Measurements from ENCODE around the gene SURF1. TPM values are rescaled to one million over a fixed set of nuclear protein-coding genes. Genes with fewer than 3 reads are reported as not detected.
A peak's percentile ranks its signal among the peaks of the same experiment; 100 is the strongest.

SURF1 gene
- total and polyA plus RNA-seq, 9 of the 15 experiments (the other 6 are each of a cell fraction or from before 2014, with no cell fraction given), result 16.1 to 31.3 (median 20.9) TPM

DNA sequence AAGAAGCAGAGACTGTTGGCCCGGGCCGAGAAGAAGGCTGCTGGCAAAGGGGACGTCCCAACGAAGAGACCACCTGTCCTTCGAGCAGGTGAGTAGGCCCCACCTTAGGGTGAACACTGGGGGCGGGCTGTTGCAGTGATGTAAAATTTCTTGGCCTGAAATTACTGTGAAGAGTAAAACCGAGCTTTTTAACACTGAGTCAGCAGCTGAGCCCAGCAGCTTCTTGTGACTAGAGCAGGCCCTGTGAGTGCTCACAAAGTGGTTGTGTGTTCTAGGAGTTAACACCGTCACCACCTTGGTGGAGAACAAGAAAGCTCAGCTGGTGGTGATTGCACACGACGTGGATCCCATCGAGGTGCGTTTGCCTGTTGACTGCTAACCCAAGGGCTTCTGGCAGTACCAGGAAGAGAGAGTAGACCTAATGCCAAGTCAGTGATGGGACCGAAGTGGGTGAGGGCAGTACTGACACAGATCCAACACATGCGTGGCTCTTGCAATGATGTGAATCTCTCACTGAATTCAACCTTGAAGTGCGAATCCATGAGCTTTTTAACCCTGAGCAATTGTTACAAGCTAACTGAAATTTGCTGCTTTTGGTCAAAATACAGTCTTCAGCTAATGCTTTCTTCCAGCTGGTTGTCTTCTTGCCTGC is 6.2 kb downstream of the SURF1 start:
- Histone ChIP-seq H3K4me2 (ENCODE audit: insufficient read depth, low read length) (peak overlapping the region; percentile 93), H3K27ac (ENCODE audit: extremely low read depth, low read depth, low read length) (peak overlapping the region; percentile 98), H2AFZ (ENCODE audit: low read depth, low read length) (no peak overlapping the region), H3K4me3 (peak overlapping the region; percentile 100; the same call in 1 of the 2 replicates), H3K27me3 (ENCODE audit: control insufficient read depth in 2 of 2, insufficient read depth in 2 of 2, low read length in 2 of 2) (no peaks in the 10 kb centered on the region), H3K79me2 (ENCODE audit: control insufficient read depth, insufficient read depth, low read length) (peaks cover 61% of the 10 kb centered on the region), H3K4me1 (replicated peaks in 1 of 2; ENCODE audit: control insufficient read depth in 2 of 2, insufficient read depth in 2 of 2, low read length in 2 of 2) (peaks cover 19 to 36% of the 10 kb centered on the region in 2 experiments; a peak in 4 of 5 replicates), H3K36me3 (ENCODE audit: control insufficient read depth, insufficient read depth, low read length) (peaks cover 71% of the 10 kb centered on the region), H3K9me1 (ENCODE audit: control insufficient read depth, insufficient read depth, low read length) (peaks cover 3% of the 10 kb centered on the region), H4K20me1 (replicated peaks; ENCODE audit: control insufficient read depth, insufficient read depth, low read length) (peaks cover 32% of the 10 kb centered on the region), H3K9me3 (replicated peaks; ENCODE audit: control insufficient read depth, insufficient read depth, low read depth, low read length) (no peaks in the 10 kb centered on the region), H3K9ac (ENCODE audit: insufficient read depth in 1 of 2, low read depth in 2 of 2, low read length in 2 of 2) (peak overlapping the region; percentile 100)
- FAIRE-seq (no peak), ATAC-seq (no peak), DNase-seq (ENCODE audit: extremely low read depth in 1 of 4, low spot score in 3 of 4) (no peak)
- WGBS (ENCODE audit: insufficient coverage, low coverage, missing lambda C conversion rate), result 84% methylated on average over 13 of the region's 15 CpGs
- BruUV-seq (replicated peaks), result no TSS peak
- POLR2A ChIA-PET, result interaction anchor here (0.8 to 7.4 kb wide), 12 partner anchors 10 to 163 kb away, joined by 3 to 33 read pairs (median 7); partner anchors contain the start of genes ABO, CACFD1 and STKLD1
- intact Hi-C loops (cut with micrococcal nuclease), result no loop called here
- in situ Hi-C loops (cut with MboI), result no loop called here
- CTCF ChIA-PET (ENCODE audit: low intra/inter-chr PET ratio), result no interaction called here
- TF ChIP-seq, protein P1, sequence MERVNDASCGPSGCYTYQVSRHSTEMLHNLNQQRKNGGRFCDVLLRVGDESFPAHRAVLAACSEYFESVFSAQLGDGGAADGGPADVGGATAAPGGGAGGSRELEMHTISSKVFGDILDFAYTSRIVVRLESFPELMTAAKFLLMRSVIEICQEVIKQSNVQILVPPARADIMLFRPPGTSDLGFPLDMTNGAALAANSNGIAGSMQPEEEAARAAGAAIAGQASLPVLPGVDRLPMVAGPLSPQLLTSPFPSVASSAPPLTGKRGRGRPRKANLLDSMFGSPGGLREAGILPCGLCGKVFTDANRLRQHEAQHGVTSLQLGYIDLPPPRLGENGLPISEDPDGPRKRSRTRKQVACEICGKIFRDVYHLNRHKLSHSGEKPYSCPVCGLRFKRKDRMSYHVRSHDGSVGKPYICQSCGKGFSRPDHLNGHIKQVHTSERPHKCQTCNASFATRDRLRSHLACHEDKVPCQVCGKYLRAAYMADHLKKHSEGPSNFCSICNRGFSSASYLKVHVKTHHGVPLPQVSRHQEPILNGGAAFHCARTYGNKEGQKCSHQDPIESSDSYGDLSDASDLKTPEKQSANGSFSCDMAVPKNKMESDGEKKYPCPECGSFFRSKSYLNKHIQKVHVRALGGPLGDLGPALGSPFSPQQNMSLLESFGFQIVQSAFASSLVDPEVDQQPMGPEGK (CRISPR knock-in tag; IDR thresholded peaks at IDR 0.05; ENCODE audit: borderline replicate concordance), result no peak
- TF ChIP-seq, protein P2, sequence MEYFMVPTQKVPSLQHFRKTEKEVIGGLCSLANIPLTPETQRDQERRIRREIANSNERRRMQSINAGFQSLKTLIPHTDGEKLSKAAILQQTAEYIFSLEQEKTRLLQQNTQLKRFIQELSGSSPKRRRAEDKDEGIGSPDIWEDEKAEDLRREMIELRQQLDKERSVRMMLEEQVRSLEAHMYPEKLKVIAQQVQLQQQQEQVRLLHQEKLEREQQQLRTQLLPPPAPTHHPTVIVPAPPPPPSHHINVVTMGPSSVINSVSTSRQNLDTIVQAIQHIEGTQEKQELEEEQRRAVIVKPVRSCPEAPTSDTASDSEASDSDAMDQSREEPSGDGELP (CRISPR knock-in tag; IDR thresholded peaks at IDR 0.05; ENCODE audit: borderline replicate concordance), result 0 out of 2 replicates have a peak, but pooled peaks have one; percentile 12
- TF ChIP-seq RBFOX2 (IDR thresholded peaks at IDR 0.05; ENCODE audit: low read depth, low read length), result peak; percentile 64
- no peak for TF ChIP-seq PCBP2 (IDR thresholded peaks at IDR 0.05; ENCODE audit: low read depth, low read length, poor library complexity, severe bottlenecking)
- no peak for TF ChIP-seq MAFK (IDR thresholded peaks at IDR 0.05; ENCODE audit: low read length)
- TF ChIP-seq, protein P3, sequence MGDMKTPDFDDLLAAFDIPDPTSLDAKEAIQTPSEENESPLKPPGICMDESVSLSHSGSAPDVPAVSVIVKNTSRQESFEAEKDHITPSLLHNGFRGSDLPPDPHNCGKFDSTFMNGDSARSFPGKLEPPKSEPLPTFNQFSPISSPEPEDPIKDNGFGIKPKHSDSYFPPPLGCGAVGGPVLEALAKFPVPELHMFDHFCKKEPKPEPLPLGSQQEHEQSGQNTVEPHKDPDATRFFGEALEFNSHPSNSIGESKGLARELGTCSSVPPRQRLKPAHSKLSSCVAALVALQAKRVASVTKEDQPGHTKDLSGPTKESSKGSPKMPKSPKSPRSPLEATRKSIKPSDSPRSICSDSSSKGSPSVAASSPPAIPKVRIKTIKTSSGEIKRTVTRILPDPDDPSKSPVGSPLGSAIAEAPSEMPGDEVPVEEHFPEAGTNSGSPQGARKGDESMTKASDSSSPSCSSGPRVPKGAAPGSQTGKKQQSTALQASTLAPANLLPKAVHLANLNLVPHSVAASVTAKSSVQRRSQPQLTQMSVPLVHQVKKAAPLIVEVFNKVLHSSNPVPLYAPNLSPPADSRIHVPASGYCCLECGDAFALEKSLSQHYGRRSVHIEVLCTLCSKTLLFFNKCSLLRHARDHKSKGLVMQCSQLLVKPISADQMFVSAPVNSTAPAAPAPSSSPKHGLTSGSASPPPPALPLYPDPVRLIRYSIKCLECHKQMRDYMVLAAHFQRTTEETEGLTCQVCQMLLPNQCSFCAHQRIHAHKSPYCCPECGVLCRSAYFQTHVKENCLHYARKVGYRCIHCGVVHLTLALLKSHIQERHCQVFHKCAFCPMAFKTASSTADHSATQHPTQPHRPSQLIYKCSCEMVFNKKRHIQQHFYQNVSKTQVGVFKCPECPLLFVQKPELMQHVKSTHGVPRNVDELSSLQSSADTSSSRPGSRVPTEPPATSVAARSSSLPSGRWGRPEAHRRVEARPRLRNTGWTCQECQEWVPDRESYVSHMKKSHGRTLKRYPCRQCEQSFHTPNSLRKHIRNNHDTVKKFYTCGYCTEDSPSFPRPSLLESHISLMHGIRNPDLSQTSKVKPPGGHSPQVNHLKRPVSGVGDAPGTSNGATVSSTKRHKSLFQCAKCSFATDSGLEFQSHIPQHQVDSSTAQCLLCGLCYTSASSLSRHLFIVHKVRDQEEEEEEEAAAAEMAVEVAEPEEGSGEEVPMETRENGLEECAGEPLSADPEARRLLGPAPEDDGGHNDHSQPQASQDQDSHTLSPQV (IDR thresholded peaks at IDR 0.05), result no peak
- TF ChIP-seq TAL1 (IDR thresholded peaks at IDR 0.05), result no peak
- no peak for TF ChIP-seq ZNF778 (CRISPR knock-in tag; IDR thresholded peaks at IDR 0.05)
- no peak for TF ChIP-seq SOX6 (IDR thresholded peaks at IDR 0.05)
- TF ChIP-seq HCFC1 (IDR thresholded peaks at IDR 0.05; ENCODE audit: low read depth, low read length), result no peak
- TF ChIP-seq POLR2AphosphoS5 (IDR thresholded peaks at IDR 0.05; ENCODE audit: control insufficient read depth, insufficient read depth, low read depth, low read length), result peak; percentile 35; the same call in 1 of the 2 replicates
